SK-N-SH (cell line): ENCODE results near the gene SULF2. TPM values are rescaled to one million over a fixed set of nuclear protein-coding genes. Genes with fewer than 3 reads are reported as not detected.

Experiments used
- CTCF ChIA-PET: fragments of 300-600, 350-600 bp; formaldehyde crosslinking; extraction: SDS; loops from one replicate; lab custom pipeline; 2021; lab: Yijun Ruan, JAX
- POLR2A ChIA-PET: fragments of 350-600 bp; sonication (Branson Sonifier 250); formaldehyde crosslinking; extraction: SDS; loops from one replicate; lab custom pipeline; 2020; ENCODE audit warnings: antibody characterized with exemption, inconsistent platforms; lab: Yijun Ruan, JAX
- DNase-seq: peaks from one replicate; pipeline ENCODE4 v3.0.0; 2012
- H2AFZ ChIP-seq: fragments of 200-600 bp; sonication (generic); 2 replicates; pipeline ENCODE4 v1.8.1; 2016; ENCODE audit warnings: antibody characterized with exemption, mild to moderate bottlenecking, low read depth
- H3F3A ChIP-seq: fragments of 200-600 bp; sonication (generic); replicated peaks from 2 replicates; pipeline ENCODE3; 2016; ENCODE audit warnings: antibody characterized with exemption, mild to moderate bottlenecking; ENCODE audit not compliant: insufficient read depth
- H3K27ac ChIP-seq, 2 experiments: fragments of 200-500 bp in 1 of 2; fragments of 200-600 bp in 1 of 2; sonication (Bioruptor generic) in 1 of 2; sonication (generic), shearing (Covaris generic) in 1 of 2; 2 replicates each; pipeline versions ENCODE4 v1.5.1 to v1.6.1; 2014 to 2016; ENCODE audit warnings: low read depth in 2 of 2, inconsistent platforms in 1 of 2, low read length in 1 of 2, mild to moderate bottlenecking in 1 of 2, mixed read lengths in 1 of 2
- H3K27me3 ChIP-seq: fragments of 200-600 bp; sonication (generic), shearing (Covaris generic); 2 replicates; pipeline ENCODE4 v1.6.1; 2016; ENCODE audit warnings: mixed run types; ENCODE audit not compliant: insufficient read depth
- H3K36me3 ChIP-seq, 2 experiments: fragments of 200-500 bp in 1 of 2; fragments of 200-600 bp in 1 of 2; sonication (Bioruptor generic) in 1 of 2; sonication (generic) in 1 of 2; replicated peaks in 1 of 2; 2 replicates each; pipeline versions ENCODE3 to v1.5.1; 2014 to 2016; ENCODE audit warnings: low read length in 1 of 2, mild to moderate bottlenecking in 1 of 2; ENCODE audit not compliant: insufficient read depth in 2 of 2, control insufficient read depth in 1 of 2
- H3K4me1 ChIP-seq, 2 experiments: fragments of 200-500 bp in 1 of 2; fragments of 200-600 bp in 1 of 2; sonication (Bioruptor generic) in 1 of 2; sonication (generic), shearing (Covaris generic) in 1 of 2; 2 replicates each; pipeline versions ENCODE4 v1.5.1 to v1.6.1; 2014 to 2016; ENCODE audit warnings: low read depth in 1 of 2, low read length in 1 of 2, mixed run types in 1 of 2; ENCODE audit not compliant: insufficient read depth in 2 of 2, control insufficient read depth in 1 of 2
- H3K4me2 ChIP-seq: fragments of 200-600 bp; sonication (generic), shearing (Covaris generic); 2 replicates; pipeline ENCODE4 v1.6.1; 2017; ENCODE audit warnings: mixed run types
- H3K4me3 ChIP-seq, 2 experiments: fragments of 200-500 bp in 1 of 2; fragments of 200-600 bp in 1 of 2; sonication (Bioruptor generic) in 1 of 2; sonication (generic), shearing (Covaris generic) in 1 of 2; 2 replicates each; pipeline versions ENCODE4 v1.5.1 to v1.8.1; 2014 to 2016; ENCODE audit warnings: low read depth in 2 of 2, inconsistent platforms in 1 of 2, low read length in 1 of 2, mild to moderate bottlenecking in 1 of 2, mixed read lengths in 1 of 2, moderate library complexity in 1 of 2
- H3K79me2 ChIP-seq: fragments of 200-600 bp; sonication (generic); 2 replicates; pipeline ENCODE4 v1.8.1; 2017; ENCODE audit warnings: mild to moderate bottlenecking; ENCODE audit not compliant: insufficient read depth
- H3K9ac ChIP-seq: fragments of 200-600 bp; sonication (generic); 2 replicates; pipeline ENCODE4 v1.6.1; 2017; ENCODE audit warnings: mixed run types
- H3K9me2 ChIP-seq: fragments of 200-600 bp; sonication (generic); 2 replicates; pipeline ENCODE4 v1.6.1; 2017; ENCODE audit warnings: mixed run types
- H3K9me3 ChIP-seq: fragments of 200-600 bp; sonication (generic); 2 replicates; pipeline ENCODE4 v1.6.1; 2017; ENCODE audit warnings: mixed run types, mild to moderate bottlenecking, moderate library complexity
- H4K20me1 ChIP-seq: fragments of 200-600 bp; sonication (generic); 2 replicates; pipeline ENCODE4 v1.6.1; 2017; ENCODE audit warnings: mild to moderate bottlenecking, mixed run types; ENCODE audit not compliant: insufficient read depth
- CTCF ChIP-seq: fragments of 200-600 bp; sonication (generic); IDR thresholded peaks from 2 replicates; pipeline ENCODE4 v1.6.1; 2017; ENCODE audit warnings: antibody characterized with exemption, mild to moderate bottlenecking, moderate library complexity
- ELF1 ChIP-seq: IDR thresholded peaks from 2 replicates; pipeline ENCODE4 v1.4.0; 2012
- FOSL2 ChIP-seq: IDR thresholded peaks from 2 replicates; pipeline ENCODE4 v1.4.0; 2012; ENCODE audit warnings: low read depth, mild to moderate bottlenecking, moderate library complexity, borderline replicate concordance
- FOXM1 ChIP-seq: IDR thresholded peaks from 2 replicates; pipeline ENCODE4 v1.4.0; 2012; ENCODE audit warnings: low read depth, mild to moderate bottlenecking
- GABPA ChIP-seq: IDR thresholded peaks from 2 replicates; pipeline ENCODE4 v1.4.0; 2012; ENCODE audit warnings: low read depth, mild to moderate bottlenecking
- MEF2A ChIP-seq: IDR thresholded peaks from 2 replicates; pipeline ENCODE4 v1.4.0; 2012; ENCODE audit warnings: low read depth, borderline replicate concordance
- NFIC ChIP-seq: IDR thresholded peaks from 2 replicates; pipeline ENCODE4 v1.4.0; 2012; ENCODE audit warnings: borderline replicate concordance
- NRF1 ChIP-seq: IDR thresholded peaks from 2 replicates; pipeline ENCODE4 v1.6.1; 2012; ENCODE audit warnings: low read depth, mild to moderate bottlenecking, low read length
- REST ChIP-seq: IDR thresholded peaks from 2 replicates; pipeline ENCODE4 v1.6.1; 2012; ENCODE audit warnings: mild to moderate bottlenecking, low read depth, low read length, moderate library complexity
- RFX5 ChIP-seq: IDR thresholded peaks from 2 replicates; pipeline ENCODE4 v1.6.1; 2012; ENCODE audit warnings: mild to moderate bottlenecking, improper control_type of control experiment, low read length
- SIN3A ChIP-seq: IDR thresholded peaks from 2 replicates; pipeline ENCODE4 v1.6.1; 2012; ENCODE audit warnings: low read depth, mild to moderate bottlenecking, low read length, moderate library complexity, borderline replicate concordance
- TAF1 ChIP-seq: IDR thresholded peaks from 2 replicates; pipeline ENCODE4 v1.6.1; 2012; ENCODE audit warnings: low read depth, mild to moderate bottlenecking, low read length, moderate library complexity, borderline replicate concordance
- TCF12 ChIP-seq: IDR thresholded peaks from 2 replicates; pipeline ENCODE4 v1.4.0; 2012
- YY1 ChIP-seq: IDR thresholded peaks from 2 replicates; pipeline ENCODE4 v1.4.0; 2012; ENCODE audit warnings: low read depth, mild to moderate bottlenecking
- WGBS: methylation state at CpG from one replicate; pipeline ENCODE4 v1.1.6; 2017; ENCODE audit warnings: low lambda C conversion rate; 5-methylcytosine and 5-hydroxymethylcytosine counted together
- polyA plus RNA-seq, 3 experiments: library from polyadenylated mRNA; depleted of rRNA; stranded (reverse); fragments of >200 nt; gene quantifications; 2 replicates each; pipeline ENCODE4 v1.2.3, GENCODE V29; 2012
- TF ChIP-seq, protein P1 (sequence below): IDR thresholded peaks from 2 replicates; pipeline ENCODE4 v1.4.0; 2012; ENCODE audit warnings: low read depth, borderline replicate concordance
- TF ChIP-seq, protein P2 (sequence below): IDR thresholded peaks from 2 replicates; pipeline ENCODE4 v1.4.0; 2012; ENCODE audit warnings: low read depth, borderline replicate concordance
- TF ChIP-seq, protein P3 (sequence below): IDR thresholded peaks from 2 replicates; pipeline ENCODE4 v1.4.0; 2012; ENCODE audit warnings: low read depth
- TF ChIP-seq, protein P4 (sequence below): IDR thresholded peaks from 2 replicates; pipeline ENCODE4; 2012
- TF ChIP-seq, protein P5 (sequence below): fragments of 150-350 bp; IDR thresholded peaks from 2 replicates; pipeline ENCODE4 v1.6.1; 2016; ENCODE audit warnings: mild to moderate bottlenecking, low read depth, low read length

Gene SULF2
- polyA plus RNA-seq, 1 of the 3 experiments (the other 2 are of a cell fraction): 20.2 TPM

DNA sequence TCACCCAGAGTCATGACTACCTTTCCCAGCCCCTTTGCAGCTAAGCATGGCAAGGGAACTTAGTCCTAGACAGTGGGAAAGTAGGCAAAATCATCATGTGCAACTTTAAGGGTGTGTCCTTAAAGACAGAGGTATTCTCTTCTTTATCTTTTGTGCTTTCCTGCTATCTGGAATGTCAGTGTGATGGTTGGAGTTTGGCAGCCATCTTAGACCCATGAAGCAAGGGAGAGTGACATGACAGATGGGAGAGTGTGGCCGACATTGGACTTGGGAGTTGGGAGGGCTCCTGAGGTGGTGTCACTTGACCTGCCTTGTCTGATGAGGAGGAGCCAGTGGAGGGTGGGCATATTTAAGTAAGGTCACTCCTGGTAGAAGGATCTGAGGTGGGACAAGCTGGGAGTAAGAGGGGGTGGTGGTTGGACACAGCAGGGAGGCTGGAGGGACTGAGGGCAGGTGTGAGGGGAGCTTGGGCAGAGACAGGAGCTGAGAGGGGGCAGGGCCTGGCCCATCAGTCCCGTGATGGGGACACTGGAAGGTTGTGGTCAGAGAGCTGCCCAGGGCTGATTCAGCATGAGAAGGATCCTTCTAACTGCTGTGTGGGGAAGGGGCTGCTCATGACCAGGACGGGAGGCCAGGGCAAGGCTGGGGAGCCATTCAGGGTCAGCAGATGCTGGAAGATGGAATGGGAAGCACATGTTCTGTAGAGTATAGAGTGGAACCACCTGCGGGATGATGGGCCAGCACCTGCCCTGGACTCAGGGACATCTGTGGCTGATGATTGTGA is 29.5 kb upstream of the SULF2 start (continued):
- TF ChIP-seq, protein P1, sequence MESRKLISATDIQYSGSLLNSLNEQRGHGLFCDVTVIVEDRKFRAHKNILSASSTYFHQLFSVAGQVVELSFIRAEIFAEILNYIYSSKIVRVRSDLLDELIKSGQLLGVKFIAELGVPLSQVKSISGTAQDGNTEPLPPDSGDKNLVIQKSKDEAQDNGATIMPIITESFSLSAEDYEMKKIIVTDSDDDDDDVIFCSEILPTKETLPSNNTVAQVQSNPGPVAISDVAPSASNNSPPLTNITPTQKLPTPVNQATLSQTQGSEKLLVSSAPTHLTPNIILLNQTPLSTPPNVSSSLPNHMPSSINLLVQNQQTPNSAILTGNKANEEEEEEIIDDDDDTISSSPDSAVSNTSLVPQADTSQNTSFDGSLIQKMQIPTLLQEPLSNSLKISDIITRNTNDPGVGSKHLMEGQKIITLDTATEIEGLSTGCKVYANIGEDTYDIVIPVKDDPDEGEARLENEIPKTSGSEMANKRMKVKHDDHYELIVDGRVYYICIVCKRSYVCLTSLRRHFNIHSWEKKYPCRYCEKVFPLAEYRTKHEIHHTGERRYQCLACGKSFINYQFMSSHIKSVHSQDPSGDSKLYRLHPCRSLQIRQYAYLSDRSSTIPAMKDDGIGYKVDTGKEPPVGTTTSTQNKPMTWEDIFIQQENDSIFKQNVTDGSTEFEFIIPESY: no peak
- TF ChIP-seq TAF1: no peak
- no peak for TF ChIP-seq NRF1

DNA sequence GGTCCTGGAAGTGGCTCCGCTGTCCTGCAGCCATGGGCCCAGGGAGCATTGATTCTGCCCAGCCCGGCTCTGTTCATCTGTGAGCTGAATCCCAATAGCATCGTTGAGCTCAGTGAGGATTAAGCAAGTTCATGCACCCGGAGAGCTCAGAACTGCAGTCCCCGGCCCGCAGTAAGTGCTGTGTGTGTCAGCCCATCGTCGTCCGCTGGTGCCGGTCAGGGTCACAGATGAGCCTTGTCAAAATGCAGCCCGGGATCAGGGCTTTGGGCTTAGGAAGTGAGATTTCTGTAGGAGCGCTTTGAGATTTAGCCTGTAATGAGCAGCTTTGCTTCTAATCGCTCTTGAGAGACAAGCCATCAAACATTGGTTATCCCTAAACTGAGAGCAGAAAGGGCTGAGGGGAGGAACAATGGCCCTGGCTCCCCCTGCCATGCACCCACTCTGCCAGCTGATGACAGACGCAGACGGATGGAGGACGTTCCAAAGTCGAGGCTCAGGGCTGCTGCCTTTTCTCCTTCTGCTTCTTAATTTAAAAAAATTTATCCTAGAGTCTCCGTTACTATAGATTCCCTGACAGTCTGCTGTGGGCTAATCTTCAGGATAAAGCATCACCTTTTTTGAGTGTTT is 25.6 kb upstream of the SULF2 start:
- H3K9me2 ChIP-seq: no peaks in the 10 kb centered on the region
- 70% methylated on average over 14 of the region's 18 CpGs for WGBS
- no peaks in the 10 kb centered on the region for H3K79me2 ChIP-seq
- no peak overlapping the region for H3K4me2 ChIP-seq
- CTCF ChIA-PET: no interaction called here
- H3K36me3 ChIP-seq: no peaks in the 10 kb centered on the region
- no peak overlapping the region; a peak in 1 of 4 replicates for H3K27ac ChIP-seq
- H3K9me3 ChIP-seq: no peaks in the 10 kb centered on the region
- peaks cover 0 to 15% of the 10 kb centered on the region in 2 experiments; a peak in 1 of 4 replicates for H3K4me1 ChIP-seq
- H3K27me3 ChIP-seq: 0 out of 2 replicates have a peak, but pooled peaks cover 9% of the 10 kb centered on the region
- no peaks in the 10 kb centered on the region for H3F3A ChIP-seq
- H2AFZ ChIP-seq: no peak overlapping the region
- no peak overlapping the region for H3K4me3 ChIP-seq
- no peaks in the 10 kb centered on the region for H4K20me1 ChIP-seq
- POLR2A ChIA-PET: no interaction called here
- H3K9ac ChIP-seq: no peak overlapping the region
- no peak for DNase-seq
- TF ChIP-seq RFX5 (no peak), GABPA (no peak), ELF1 (no peak), SIN3A (no peak), CTCF (no peak), FOXM1 (no peak), TCF12 (no peak), YY1 (no peak), FOSL2 (no peak), REST (no peak), MEF2A (no peak), NFIC (no peak)
- TF ChIP-seq, protein P2, sequence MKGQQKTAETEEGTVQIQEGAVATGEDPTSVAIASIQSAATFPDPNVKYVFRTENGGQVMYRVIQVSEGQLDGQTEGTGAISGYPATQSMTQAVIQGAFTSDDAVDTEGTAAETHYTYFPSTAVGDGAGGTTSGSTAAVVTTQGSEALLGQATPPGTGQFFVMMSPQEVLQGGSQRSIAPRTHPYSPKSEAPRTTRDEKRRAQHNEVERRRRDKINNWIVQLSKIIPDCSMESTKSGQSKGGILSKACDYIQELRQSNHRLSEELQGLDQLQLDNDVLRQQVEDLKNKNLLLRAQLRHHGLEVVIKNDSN: no peak
- TF ChIP-seq, protein P3, sequence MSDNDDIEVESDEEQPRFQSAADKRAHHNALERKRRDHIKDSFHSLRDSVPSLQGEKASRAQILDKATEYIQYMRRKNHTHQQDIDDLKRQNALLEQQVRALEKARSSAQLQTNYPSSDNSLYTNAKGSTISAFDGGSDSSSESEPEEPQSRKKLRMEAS: no peak
- TF ChIP-seq, protein P4, sequence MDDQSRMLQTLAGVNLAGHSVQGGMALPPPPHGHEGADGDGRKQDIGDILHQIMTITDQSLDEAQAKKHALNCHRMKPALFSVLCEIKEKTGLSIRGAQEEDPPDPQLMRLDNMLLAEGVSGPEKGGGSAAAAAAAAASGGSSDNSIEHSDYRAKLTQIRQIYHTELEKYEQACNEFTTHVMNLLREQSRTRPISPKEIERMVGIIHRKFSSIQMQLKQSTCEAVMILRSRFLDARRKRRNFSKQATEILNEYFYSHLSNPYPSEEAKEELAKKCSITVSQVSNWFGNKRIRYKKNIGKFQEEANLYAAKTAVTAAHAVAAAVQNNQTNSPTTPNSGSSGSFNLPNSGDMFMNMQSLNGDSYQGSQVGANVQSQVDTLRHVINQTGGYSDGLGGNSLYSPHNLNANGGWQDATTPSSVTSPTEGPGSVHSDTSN: no peak
- TF ChIP-seq, protein P5, sequence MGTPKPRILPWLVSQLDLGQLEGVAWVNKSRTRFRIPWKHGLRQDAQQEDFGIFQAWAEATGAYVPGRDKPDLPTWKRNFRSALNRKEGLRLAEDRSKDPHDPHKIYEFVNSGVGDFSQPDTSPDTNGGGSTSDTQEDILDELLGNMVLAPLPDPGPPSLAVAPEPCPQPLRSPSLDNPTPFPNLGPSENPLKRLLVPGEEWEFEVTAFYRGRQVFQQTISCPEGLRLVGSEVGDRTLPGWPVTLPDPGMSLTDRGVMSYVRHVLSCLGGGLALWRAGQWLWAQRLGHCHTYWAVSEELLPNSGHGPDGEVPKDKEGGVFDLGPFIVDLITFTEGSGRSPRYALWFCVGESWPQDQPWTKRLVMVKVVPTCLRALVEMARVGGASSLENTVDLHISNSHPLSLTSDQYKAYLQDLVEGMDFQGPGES: no peak
